Activated CD4-positive, alpha-beta memory T cell treated with anti-CD3 and anti-CD28 coated beads, Interleukin-2, amount 10 ng/mL, durations not matched to agents 7 days and 5 days (primary cell): ENCODE data around the gene ZFP36L1. TPM values are rescaled to one million over a fixed set of nuclear protein-coding genes. Genes with fewer than 3 reads are reported as not detected.

ENCODE experiments used
- CTCF ChIA-PET: fragments of 350-600 bp; sonication (Branson Sonifier 250); formaldehyde crosslinking; loops from one replicate; lab custom pipeline; 2021; ENCODE audit warnings: antibody characterized with exemption, inconsistent platforms; lab: Charles Lee
- POLR2A ChIA-PET: fragments of 350-600 bp; sonication (Branson Sonifier 250); formaldehyde crosslinking; loops from one replicate; lab custom pipeline; 2021; ENCODE audit warnings: antibody characterized with exemption; lab: Charles Lee
- DNase-seq: peaks from one replicate; pipeline ENCODE4 v3.0.0-alpha.2; 2020
- H3K27ac Mint-ChIP-seq: one replicate; pipeline ENCODE4 v1.8.0; 2021; ENCODE audit warnings: mild to moderate bottlenecking, mixed read lengths
- H3K27me3 Mint-ChIP-seq: one replicate; pipeline ENCODE4 v1.8.0; 2021; ENCODE audit warnings: mixed read lengths
- H3K36me3 Mint-ChIP-seq: one replicate; pipeline ENCODE4 v1.8.0; 2021; ENCODE audit warnings: low read depth, mixed read lengths
- H3K4me1 Mint-ChIP-seq: one replicate; pipeline ENCODE4 v1.8.0; 2021; ENCODE audit warnings: mixed read lengths
- H3K4me3 Mint-ChIP-seq: one replicate; pipeline ENCODE4 v1.8.0; 2021; ENCODE audit warnings: mild to moderate bottlenecking, mixed read lengths
- H3K9me3 Mint-ChIP-seq: one replicate; pipeline ENCODE4 v1.8.0; 2021; ENCODE audit warnings: mixed read lengths
- total RNA-seq, 2 experiments: library from RNA; stranded (reverse); gene quantifications; one replicate each; pipeline ENCODE4 v1.2.3, GENCODE V29; 2021

ZFP36L1 gene
- total RNA-seq, 2 experiments from 2014 or later, result 96.1 to 103 TPM

- ChIA-PET CTCF (no interaction called here), POLR2A (no interaction called here)
- H3K4me1 Mint-ChIP-seq, result peaks cover 12% of the 10 kb centered on the region
- no peaks in the 10 kb centered on the region for H3K9me3 Mint-ChIP-seq
- H3K4me3 Mint-ChIP-seq, result no peak overlapping the region
- no peaks in the 10 kb centered on the region for H3K27me3 Mint-ChIP-seq
- DNase-seq, result no peak
- no peaks in the 10 kb centered on the region for H3K36me3 Mint-ChIP-seq
- no peak overlapping the region for H3K27ac Mint-ChIP-seq
Measured at GRCh38 chr14:68753690-68754089, 39.2 kb downstream of the ZFP36L1 start.

GRCh38 chr14:68752271-68753006 lies 40.4 kb downstream of the ZFP36L1 start:
- Mint-ChIP-seq H3K27ac (no peak overlapping the region), H3K4me3 (no peak overlapping the region), H3K4me1 (peaks cover 3% of the 10 kb centered on the region), H3K36me3 (no peaks in the 10 kb centered on the region), H3K27me3 (peaks cover 2% of the 10 kb centered on the region), H3K9me3 (no peaks in the 10 kb centered on the region)
- ChIA-PET CTCF (no interaction called here), POLR2A (interaction anchor here (0.7 to 1.2 kb wide), 4 partner anchors 19 to 111 kb away, joined by 3 to 4 read pairs (median 3); no protein-coding TSS in a partner anchor)
- no peak for DNase-seq

- POLR2A ChIA-PET, result no interaction called here
Measured at GRCh38 chr14:68749487-68750475, 43.1 kb downstream of the ZFP36L1 start.

GRCh38 chr14:68748691-68749090 lies 44.2 kb downstream of the ZFP36L1 start:
- POLR2A ChIA-PET, result no interaction called here
- no peak for DNase-seq
- Mint-ChIP-seq H3K4me3 (no peak overlapping the region), H3K36me3 (no peaks in the 10 kb centered on the region), H3K27me3 (peaks cover 10% of the 10 kb centered on the region), H3K9me3 (no peaks in the 10 kb centered on the region), H3K27ac (no peak overlapping the region), H3K4me1 (no peaks in the 10 kb centered on the region)
- CTCF ChIA-PET, result interaction anchor here (0.6 kb wide), 1 partner anchor 513 kb away, joined by 3 read pairs; no protein-coding TSS in a partner anchor

More at GRCh38 chr14:68749487-68750475, 43.1 kb downstream of the ZFP36L1 start:
- Mint-ChIP-seq H3K9me3 (no peaks in the 10 kb centered on the region), H3K36me3 (no peaks in the 10 kb centered on the region), H3K4me3 (no peak overlapping the region), H3K27ac (no peak overlapping the region), H3K27me3 (peaks cover 6% of the 10 kb centered on the region), H3K4me1 (no peaks in the 10 kb centered on the region)
- no peak for DNase-seq
- CTCF ChIA-PET, result no interaction called here

- Mint-ChIP-seq H3K9me3 (no peaks in the 10 kb centered on the region), H3K4me3 (no peak overlapping the region), H3K36me3 (no peaks in the 10 kb centered on the region), H3K4me1 (no peaks in the 10 kb centered on the region), H3K27ac (no peak overlapping the region), H3K27me3 (peaks cover 10% of the 10 kb centered on the region)
- POLR2A ChIA-PET, result no interaction called here
- DNase-seq, result no peak
- CTCF ChIA-PET, result interaction anchor here (0.6 kb wide), 1 partner anchor 513 kb away, joined by 3 read pairs; no protein-coding TSS in a partner anchor
Measured at GRCh38 chr14:68748260-68748659, 44.6 kb downstream of the ZFP36L1 start.

GRCh38 chr14:68747393-68747792 lies 45.5 kb downstream of the ZFP36L1 start:
- POLR2A ChIA-PET, result no interaction called here
- Mint-ChIP-seq H3K4me1 (no peaks in the 10 kb centered on the region), H3K4me3 (no peak overlapping the region), H3K36me3 (no peaks in the 10 kb centered on the region), H3K27ac (no peak overlapping the region), H3K9me3 (peaks cover under 1% of the 10 kb centered on the region), H3K27me3 (peaks cover 10% of the 10 kb centered on the region)
- CTCF ChIA-PET, result no interaction called here
- DNase-seq, result no peak

- Mint-ChIP-seq H3K4me1 (no peaks in the 10 kb centered on the region), H3K4me3 (no peak overlapping the region), H3K27ac (no peak overlapping the region), H3K9me3 (peaks cover 9% of the 10 kb centered on the region), H3K36me3 (no peaks in the 10 kb centered on the region), H3K27me3 (peaks cover 10% of the 10 kb centered on the region)
- DNase-seq, result no peak
- ChIA-PET POLR2A (no interaction called here), CTCF (no interaction called here)
Measured at GRCh38 chr14:68744613-68745012, 48.3 kb downstream of the ZFP36L1 start.

- DNase-seq, result no peak
- CTCF ChIA-PET, result interaction anchor here (0.6 kb wide), 1 partner anchor 12 kb away, joined by 3 read pairs; no protein-coding TSS in a partner anchor
- no peak overlapping the region for H3K4me3 Mint-ChIP-seq
- H3K27me3 Mint-ChIP-seq, result peaks cover 7% of the 10 kb centered on the region
- no peaks in the 10 kb centered on the region for H3K4me1 Mint-ChIP-seq
- H3K36me3 Mint-ChIP-seq, result no peaks in the 10 kb centered on the region
- peaks cover 9% of the 10 kb centered on the region for H3K9me3 Mint-ChIP-seq
- no peak overlapping the region for H3K27ac Mint-ChIP-seq
- POLR2A ChIA-PET, result no interaction called here
Measured at GRCh38 chr14:68741839-68742470, 50.9 kb downstream of the ZFP36L1 start.

GRCh38 chr14:68741477-68741791 lies 51.4 kb downstream of the ZFP36L1 start:
- Mint-ChIP-seq H3K27ac (no peak overlapping the region), H3K4me1 (no peaks in the 10 kb centered on the region), H3K4me3 (no peak overlapping the region), H3K9me3 (peaks cover 9% of the 10 kb centered on the region), H3K36me3 (no peaks in the 10 kb centered on the region), H3K27me3 (peaks cover 7% of the 10 kb centered on the region)
- ChIA-PET POLR2A (no interaction called here), CTCF (no interaction called here)
- no peak for DNase-seq

- Mint-ChIP-seq H3K27me3 (peaks cover 7% of the 10 kb centered on the region), H3K36me3 (no peaks in the 10 kb centered on the region), H3K4me1 (peaks cover 3% of the 10 kb centered on the region), H3K4me3 (no peak overlapping the region), H3K9me3 (peaks cover 9% of the 10 kb centered on the region), H3K27ac (no peak overlapping the region)
- CTCF ChIA-PET, result no interaction called here
- no peak for DNase-seq
- POLR2A ChIA-PET, result no interaction called here
Measured at GRCh38 chr14:68740788-68741476, 51.9 kb downstream of the ZFP36L1 start.

- H3K9me3 Mint-ChIP-seq, result peaks cover 9% of the 10 kb centered on the region
- ChIA-PET POLR2A (no interaction called here), CTCF (no interaction called here)
Measured at GRCh38 chr14:68739701-68740100, 53.2 kb downstream of the ZFP36L1 start.

GRCh38 chr14:68738559-68738958 lies 54.3 kb downstream of the ZFP36L1 start:
- H3K36me3 Mint-ChIP-seq, result peaks cover 4% of the 10 kb centered on the region
- ChIA-PET CTCF (no interaction called here), POLR2A (no interaction called here)
- H3K9me3 Mint-ChIP-seq, result peaks cover 9% of the 10 kb centered on the region
- H3K4me1 Mint-ChIP-seq, result peaks cover 19% of the 10 kb centered on the region
- no peak overlapping the region for H3K4me3 Mint-ChIP-seq
- no peaks in the 10 kb centered on the region for H3K27me3 Mint-ChIP-seq
- no peak overlapping the region for H3K27ac Mint-ChIP-seq
- DNase-seq, result no peak

More at GRCh38 chr14:68739701-68740100, 53.2 kb downstream of the ZFP36L1 start:
- no peak overlapping the region for H3K27ac Mint-ChIP-seq
- H3K36me3 Mint-ChIP-seq, result peaks cover under 1% of the 10 kb centered on the region
- H3K4me1 Mint-ChIP-seq, result peaks cover 8% of the 10 kb centered on the region
- no peak for DNase-seq
- H3K4me3 Mint-ChIP-seq, result no peak overlapping the region
- H3K27me3 Mint-ChIP-seq, result peaks cover 3% of the 10 kb centered on the region
